Measurements from ENCODE around the gene ZNF732. TPM values are rescaled to one million over a fixed set of nuclear protein-coding genes. Genes with fewer than 3 reads are reported as not detected.
"Not testable (repeated sequence)": the region's sequence is repeated elsewhere in the genome, so short reads cannot be mapped to it uniquely, and the experiment has no call there.

The ZNF732 gene
- polyA plus RNA-seq, 10 donors = 0.58 to 1.6 (median 1.2) TPM

- DNase-seq = no peak
Measured at GRCh38 chr4:253936-254756, 51.1 kb downstream of the ZNF732 start.

- DNase-seq = no peak
Measured at GRCh38 chr4:252065-252601, 53.1 kb downstream of the ZNF732 start.

GRCh38 chr4:244471-244870, 60.8 kb downstream of the ZNF732 start:
- DNase-seq = peak in 2 of 3 donors; percentile 1 to 10

- DNase-seq = no peak
Measured at GRCh38 chr4:243426-243825, 61.8 kb downstream of the ZNF732 start.

GRCh38 chr4:242121-242848, 63.0 kb downstream of the ZNF732 start:
- peak; percentile 1 to 20 (median 15) for DNase-seq

GRCh38 chr4:241411-241810, 63.9 kb downstream of the ZNF732 start:
- not testable (repeated sequence) for DNase-seq

- no peak for DNase-seq
Measured at GRCh38 chr4:236028-236427, 69.2 kb downstream of the ZNF732 start.

- DNase-seq = no peak
Measured at GRCh38 chr4:234178-234577, 71.1 kb downstream of the ZNF732 start.

- no peak for DNase-seq
Measured at GRCh38 chr4:223913-224497, 81.3 kb downstream of the ZNF732 start.

Other genes with a start within 250 kb of the ZNF732 start
- gene ZNF718, start 181.0 kb downstream of the ZNF732 start, polyA plus RNA-seq (ENCODE audit: insufficient read length in 10 of 10) = 10 to 100 TPM in 1 of 10 donors, 1 to 10 TPM in 9; 3.5 to 12.7 (median 8.3) TPM
- 10 to 100 TPM; 10.1 to 20.7 (median 14.0) TPM for gene ZNF141, start 32.3 kb upstream of the ZNF732 start, polyA plus RNA-seq (ENCODE audit: insufficient read length in 10 of 10)
- 10 to 100 TPM; 16.5 to 26.8 (median 22.2) TPM for gene ZNF721, start 193.7 kb upstream of the ZNF732 start, polyA plus RNA-seq (ENCODE audit: insufficient read length in 10 of 10)
- 10 to 100 TPM; 21.6 to 54.6 (median 31.9) TPM for gene PIGG, start 193.7 kb upstream of the ZNF732 start, polyA plus RNA-seq (ENCODE audit: insufficient read length in 10 of 10)

All from muscle of back (tissue), 11 donors.